SIG-M5 treated with dmso at 0.1 percent for 504 hours (cell line): ENCODE measurements around the gene ANKMY1.

ENCODE experiments used
- DNase-seq: peaks from one replicate; lab custom pipeline; 2025; ENCODE audit not compliant: unreplicated experiment; lab: John Stamatoyannopoulos, UW

ANKMY1 gene, protein sequence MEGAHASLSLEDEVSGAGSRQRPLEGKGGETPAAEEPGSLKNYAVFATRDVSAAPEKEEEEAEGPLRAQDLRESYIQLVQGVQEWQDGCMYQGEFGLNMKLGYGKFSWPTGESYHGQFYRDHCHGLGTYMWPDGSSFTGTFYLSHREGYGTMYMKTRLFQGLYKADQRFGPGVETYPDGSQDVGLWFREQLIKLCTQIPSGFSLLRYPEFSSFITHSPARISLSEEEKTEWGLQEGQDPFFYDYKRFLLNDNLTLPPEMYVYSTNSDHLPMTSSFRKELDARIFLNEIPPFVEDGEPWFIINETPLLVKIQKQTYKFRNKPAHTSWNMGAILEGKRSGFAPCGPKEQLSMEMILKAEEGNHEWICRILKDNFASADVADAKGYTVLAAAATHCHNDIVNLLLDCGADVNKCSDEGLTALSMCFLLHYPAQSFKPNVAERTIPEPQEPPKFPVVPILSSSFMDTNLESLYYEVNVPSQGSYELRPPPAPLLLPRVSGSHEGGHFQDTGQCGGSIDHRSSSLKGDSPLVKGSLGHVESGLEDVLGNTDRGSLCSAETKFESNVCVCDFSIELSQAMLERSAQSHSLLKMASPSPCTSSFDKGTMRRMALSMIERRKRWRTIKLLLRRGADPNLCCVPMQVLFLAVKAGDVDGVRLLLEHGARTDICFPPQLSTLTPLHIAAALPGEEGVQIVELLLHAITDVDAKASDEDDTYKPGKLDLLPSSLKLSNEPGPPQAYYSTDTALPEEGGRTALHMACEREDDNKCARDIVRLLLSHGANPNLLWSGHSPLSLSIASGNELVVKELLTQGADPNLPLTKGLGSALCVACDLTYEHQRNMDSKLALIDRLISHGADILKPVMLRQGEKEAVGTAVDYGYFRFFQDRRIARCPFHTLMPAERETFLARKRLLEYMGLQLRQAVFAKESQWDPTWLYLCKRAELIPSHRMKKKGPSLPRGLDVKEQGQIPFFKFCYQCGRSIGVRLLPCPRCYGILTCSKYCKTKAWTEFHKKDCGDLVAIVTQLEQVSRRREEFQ

DNA sequence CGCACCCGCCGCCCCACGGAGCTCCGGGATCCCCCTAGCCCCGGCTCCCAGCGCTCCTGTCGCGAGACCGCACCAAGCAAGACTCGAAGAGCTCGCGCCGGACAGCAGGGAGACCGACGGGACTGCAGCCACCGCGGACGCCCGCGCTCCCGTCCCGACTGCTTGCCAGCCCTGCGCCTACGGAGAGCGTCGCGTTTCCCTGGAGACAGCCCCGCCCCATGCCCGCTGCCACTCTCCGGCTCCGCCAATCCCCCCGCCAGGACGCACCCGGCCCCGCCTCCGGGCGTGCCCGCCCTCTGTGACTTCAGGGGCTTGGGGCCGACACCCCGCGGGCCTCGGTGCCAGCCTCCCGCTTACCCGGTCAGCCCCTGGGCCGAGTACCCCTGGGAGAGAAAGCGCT lies at the start of gene ANKMY1:
ANKMY1 (minus strand) TSS at position 181 of the 400 bp plus-strand sequence. CDS start 653 bp downstream, outside the sequence.
- DNase-seq: no peak

GRCh38 chr2:240605867-240606743 lies 48.3 kb upstream of the ANKMY1 start:
- no peak for DNase-seq

DNA sequence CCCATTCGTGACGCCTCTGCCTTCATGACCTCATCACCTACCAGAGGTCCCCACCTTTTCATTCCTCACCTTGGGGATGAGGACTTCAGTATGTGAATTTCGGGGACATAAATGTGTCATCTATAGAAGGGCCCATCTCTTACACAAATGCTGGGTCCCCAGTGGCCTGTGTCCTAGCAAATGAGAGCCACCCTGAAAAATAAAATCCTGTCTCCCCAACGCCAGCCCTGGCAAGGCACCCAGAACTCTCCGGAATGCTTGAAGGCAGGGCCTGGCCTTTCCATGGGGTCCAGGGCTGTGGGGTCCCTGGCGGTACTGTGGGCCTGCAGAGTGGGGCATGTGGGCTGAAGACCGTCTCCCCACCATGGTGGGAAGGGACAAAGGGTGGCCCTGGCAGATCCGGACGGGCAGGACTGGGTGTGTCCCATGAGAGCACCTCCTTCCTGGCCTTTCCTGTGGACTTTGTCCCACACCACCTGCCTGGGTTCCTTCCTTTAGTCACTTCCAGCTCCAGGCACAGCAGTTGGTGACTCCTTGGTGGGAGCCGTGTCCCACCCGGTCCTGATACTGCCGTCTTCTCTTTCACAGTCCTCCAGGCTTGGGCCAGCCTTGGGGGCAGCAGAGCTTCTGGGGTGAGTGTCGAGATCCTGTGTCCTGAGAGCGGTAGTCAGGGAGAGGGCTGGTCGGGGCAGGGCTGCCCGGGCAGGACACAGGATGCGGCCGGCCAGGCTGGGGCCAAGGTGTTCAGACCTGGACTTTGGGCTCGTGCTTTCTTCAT lies 47.3 kb upstream of the ANKMY1 start:
- DNase-seq: no peak

- DNase-seq: peak; percentile 5
These were observed 46.6 kb upstream of the ANKMY1 start for GRCh38 chr2:240604291-240604938.

DNA sequence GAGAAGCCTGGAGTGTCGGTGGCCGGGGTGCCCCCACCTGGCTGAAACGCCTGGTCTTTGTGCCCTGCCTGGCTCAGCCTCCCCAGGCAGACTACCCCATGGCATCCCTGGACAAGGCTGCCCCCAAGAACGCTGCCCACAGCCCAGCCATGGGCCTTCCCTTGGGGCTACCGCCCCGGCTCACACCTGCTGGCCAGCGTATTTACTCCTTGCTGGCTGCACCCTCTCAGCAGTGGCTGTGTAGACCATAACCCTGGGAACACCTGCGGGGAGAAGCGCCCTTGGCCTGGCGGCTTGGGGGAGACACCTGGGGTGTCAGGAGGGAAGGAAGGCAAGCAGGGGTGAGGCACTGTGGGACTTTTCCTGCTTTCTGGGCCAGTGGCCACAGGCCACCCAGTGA lies 46.1 kb upstream of the ANKMY1 start:
- no peak for DNase-seq

DNA sequence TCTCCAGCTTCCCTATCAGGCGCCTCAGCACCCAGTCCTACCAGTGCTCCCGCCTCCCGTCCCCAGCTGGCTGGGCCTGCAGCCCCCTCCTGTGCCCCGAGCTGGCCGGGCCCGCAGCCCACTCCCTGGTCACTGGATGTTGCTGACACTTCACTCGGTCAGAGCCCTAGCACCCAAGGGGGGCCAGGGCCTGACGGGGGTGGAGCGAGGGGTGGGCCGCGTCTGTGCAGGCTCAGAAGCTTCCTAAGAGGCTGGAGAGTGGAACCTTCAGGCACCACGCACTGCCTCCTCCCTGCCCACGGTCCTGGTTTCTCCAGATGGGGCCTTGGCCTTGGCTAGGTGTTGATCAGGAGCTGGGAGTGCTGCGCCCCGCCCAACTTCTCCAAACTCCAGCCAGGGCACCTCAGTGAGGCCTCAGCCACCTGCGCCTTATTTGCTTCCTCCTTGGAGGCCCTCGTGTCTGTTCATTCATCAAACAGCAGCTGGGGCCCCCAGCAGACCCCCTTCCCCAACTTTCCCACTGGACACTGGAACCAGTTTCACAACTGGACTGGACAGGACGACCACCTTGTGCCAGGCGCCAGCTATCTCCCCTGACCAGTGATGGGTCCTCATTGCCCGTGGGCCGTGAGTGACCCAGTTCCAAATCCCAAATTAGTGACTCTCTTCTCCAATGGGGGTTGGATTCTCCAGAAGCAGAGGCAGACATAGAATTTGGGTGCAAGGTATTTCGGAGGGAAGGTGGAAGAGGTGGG lies 45.5 kb upstream of the ANKMY1 start:
- DNase-seq: no peak

DNA sequence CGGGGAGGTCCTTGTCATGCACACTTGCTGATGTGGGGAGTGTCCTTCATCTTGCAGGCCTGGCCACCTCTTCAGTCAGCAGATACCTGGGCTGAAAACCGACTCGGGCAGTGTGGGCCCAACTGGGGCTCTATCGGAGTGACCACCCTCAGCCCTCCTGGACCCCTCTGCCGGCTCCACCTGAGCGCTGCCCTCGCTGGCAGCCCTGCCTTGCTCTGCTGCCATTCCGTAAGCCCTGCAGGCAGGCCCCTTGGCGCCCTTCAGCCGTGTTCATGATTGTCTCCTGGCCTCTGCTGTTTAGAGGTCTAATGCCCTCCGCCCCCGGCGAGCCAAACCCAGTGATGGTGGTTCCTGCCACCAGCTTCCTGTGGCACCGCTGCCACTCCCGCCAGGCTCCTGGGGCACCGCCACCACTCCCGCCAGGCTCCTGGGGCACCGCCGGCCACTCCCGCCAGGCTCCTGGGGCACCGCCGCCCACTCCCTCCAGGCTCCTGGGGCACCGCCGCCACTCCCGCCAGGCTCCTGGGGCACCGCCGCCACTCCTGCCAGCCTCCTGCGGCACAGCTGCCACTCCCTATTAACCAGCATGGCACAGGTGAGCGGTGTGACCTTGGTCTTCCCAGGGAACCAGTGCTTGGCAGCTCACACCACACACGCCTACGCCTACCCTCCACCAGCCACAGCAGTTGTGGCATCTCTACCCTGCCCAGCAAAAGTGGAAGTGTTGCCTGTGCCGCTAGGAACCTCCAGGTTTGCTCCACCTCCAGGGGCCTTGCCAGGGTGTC lies 44.7 kb upstream of the ANKMY1 start:
- no peak for DNase-seq

DNA sequence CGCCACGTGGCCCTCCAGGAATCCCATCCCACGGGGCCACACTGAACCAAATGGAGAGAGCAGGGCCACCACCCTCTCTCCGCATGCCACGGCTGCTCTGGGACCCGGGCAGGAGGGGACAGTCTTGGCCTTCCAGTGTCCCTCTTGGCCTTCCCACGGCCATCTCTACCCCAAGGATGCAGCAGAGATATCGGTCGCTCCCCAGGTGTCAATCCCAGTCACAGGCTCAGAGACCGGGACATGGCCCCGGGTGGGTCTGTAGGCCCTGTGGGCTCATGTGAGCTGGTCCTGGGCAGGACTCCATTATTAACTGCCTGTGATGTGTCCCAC lies 44.0 kb upstream of the ANKMY1 start:
- no peak for DNase-seq

- no peak for DNase-seq
These were observed 43.5 kb upstream of the ANKMY1 start for GRCh38 chr2:240601061-240601830.

GRCh38 chr2:240600451-240600961 lies 42.7 kb upstream of the ANKMY1 start:
- DNase-seq: no peak

DNA sequence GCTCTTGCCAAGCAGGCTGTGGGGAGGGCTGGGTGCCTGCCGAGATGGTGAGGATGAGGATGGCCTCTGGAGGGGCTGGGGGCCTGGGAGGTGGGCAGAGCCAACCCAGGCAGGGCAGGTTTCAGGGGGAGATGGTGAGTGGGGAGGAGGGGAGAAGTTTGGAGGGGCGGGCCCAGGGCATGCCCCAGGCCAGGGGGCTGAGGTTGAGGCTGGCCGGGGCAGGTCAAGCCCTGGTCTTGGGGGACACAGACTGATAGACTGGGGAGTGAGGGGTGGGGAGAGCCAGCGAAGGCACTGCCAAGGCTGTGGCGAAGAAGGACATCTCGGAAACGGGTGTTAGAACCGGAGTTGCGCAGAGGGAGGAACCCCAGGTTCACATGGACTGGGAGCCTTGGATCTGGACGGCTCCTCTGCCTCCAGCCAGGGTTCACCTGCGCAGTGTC lies 41.4 kb upstream of the ANKMY1 start:
- no peak for DNase-seq

DNA sequence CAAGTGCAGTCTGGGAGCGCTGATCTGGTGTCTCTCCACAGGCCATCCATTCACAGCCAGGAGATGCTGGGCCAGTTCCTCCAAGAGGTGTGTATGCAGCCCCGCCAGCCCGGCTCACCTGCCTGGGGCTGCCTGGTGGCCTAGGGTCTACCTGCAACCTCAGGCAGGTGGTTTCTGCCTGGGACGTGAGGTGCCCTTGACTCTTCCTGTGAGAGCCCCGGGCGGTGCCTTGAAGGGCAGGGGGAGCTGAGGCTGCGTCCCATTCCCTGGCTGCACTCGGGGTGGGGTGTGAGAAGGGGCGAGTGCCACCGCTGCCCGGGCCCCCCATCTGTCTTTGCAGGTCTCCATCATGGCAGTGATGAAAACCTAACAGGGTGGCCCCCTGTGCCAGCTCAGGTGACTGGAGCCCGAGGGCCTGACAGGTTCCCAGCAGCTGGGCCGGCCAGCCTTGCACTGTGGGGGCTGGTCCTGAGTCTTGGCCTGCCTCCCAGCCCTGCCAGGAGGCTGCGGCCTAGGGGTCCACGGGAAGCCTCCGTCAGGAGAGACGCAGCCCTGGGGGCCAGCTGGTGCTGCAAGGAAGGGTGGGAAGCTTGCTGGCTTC lies 40.6 kb upstream of the ANKMY1 start:
- DNase-seq: no peak

GRCh38 chr2:240597419-240598181 lies 39.8 kb upstream of the ANKMY1 start:
- no peak for DNase-seq

- no peak for DNase-seq
These were observed 39.2 kb upstream of the ANKMY1 start for GRCh38 chr2:240597054-240597418.

DNA sequence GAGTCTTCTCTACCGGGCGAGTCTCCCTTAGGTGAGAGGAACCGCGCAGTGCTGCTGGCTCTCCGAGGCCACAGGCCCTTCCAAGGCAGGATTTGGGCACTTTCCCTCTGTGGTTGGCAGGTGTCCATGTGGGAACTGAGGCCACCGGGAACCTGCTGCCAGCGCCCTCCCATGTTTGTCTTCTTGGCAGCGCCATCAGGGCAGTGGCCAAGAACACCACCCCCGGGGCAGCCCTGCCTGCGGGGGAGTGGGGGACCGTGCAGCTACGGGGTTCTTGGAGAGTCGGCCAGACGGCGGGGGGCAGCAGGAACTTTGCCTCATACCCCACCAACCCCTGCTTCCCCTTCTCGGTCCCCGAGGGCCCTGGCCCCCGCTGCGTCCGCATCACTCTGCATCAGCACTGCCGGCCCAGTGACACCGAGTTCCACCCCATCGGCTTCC lies 38.7 kb upstream of the ANKMY1 start:
- no peak for DNase-seq

DNA sequence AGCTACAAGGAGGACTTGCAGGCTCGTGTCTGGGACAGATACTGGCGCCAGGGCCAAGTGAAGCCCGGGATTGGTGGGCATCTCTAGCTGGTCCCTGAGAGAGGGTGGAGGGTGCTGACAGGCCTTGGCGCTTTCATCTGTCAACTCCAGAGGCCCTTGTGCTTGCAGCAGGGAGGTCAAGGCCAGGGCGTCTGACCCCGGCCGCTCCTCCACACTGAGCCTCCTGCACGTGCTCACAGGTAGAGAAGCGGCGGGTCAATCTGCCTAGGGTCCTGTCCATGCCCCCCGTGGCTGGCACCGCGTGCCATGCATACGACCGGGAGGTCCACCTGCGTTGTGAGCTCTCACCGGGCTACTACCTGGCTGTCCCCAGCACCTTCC lies 38.3 kb upstream of the ANKMY1 start:
- DNase-seq: no peak
